Measurements from ENCODE around the gene LGALS9. TPM values are rescaled to one million over a fixed set of nuclear protein-coding genes. Genes with fewer than 3 reads are reported as not detected.

Gene LGALS9
- total RNA-seq, 2 donors from 2014 or later, result 1.6 to 2.9 TPM

DNA sequence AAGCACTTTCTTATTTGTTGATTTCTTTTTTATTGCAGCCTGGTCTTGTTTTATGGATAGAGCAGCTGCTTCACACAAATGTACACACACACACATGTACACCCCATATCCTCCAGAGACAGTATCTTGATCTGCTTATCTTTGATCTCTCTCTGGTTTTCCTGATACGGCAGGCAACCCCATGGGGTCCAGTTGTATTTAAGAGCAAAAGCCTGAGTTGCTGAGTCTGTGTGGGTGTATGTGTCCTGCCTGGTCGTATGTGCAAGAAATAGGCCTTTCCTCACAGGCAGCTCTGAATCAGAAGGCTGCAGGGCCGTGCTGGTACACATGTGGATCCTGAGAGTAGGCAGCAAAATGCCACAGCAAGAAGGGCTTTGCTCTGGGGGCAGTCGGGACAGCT, 14.6 kb upstream of the LGALS9 start:
- H3K36me3 ChIP-seq (ENCODE audit: control insufficient read depth, insufficient read depth, low read length), result peaks cover 29% of the 10 kb centered on the region
- no peak for DNase-seq
- H3K4me1 ChIP-seq (ENCODE audit: control insufficient read depth, insufficient read depth, low read length), result no peaks in the 10 kb centered on the region
- no peaks in the 10 kb centered on the region for H3K27me3 ChIP-seq (ENCODE audit: control insufficient read depth, insufficient read depth, low read length, poor library complexity, severe bottlenecking)
- H3K4me3 ChIP-seq (ENCODE audit: low read length), result no peak overlapping the region
- peaks cover 61% of the 10 kb centered on the region for H3K36me3 Mint-ChIP-seq (ENCODE audit: low read depth)
- 83 to 86% methylated on average over 3 to 4 of the region's 4 CpGs for WGBS, 2 experiments (ENCODE audit: insufficient coverage in 1 of 2, insufficient read length in 1 of 2)
- H3K9ac ChIP-seq (ENCODE audit: extremely low read depth, low read length, poor library complexity, severe bottlenecking), result no peak overlapping the region
- H3K4me1 Mint-ChIP-seq, result no peaks in the 10 kb centered on the region
- no peak overlapping the region for H3K4me3 Mint-ChIP-seq
- H3K9me3 Mint-ChIP-seq, result no peaks in the 10 kb centered on the region
- TF ChIP-seq, protein P1, sequence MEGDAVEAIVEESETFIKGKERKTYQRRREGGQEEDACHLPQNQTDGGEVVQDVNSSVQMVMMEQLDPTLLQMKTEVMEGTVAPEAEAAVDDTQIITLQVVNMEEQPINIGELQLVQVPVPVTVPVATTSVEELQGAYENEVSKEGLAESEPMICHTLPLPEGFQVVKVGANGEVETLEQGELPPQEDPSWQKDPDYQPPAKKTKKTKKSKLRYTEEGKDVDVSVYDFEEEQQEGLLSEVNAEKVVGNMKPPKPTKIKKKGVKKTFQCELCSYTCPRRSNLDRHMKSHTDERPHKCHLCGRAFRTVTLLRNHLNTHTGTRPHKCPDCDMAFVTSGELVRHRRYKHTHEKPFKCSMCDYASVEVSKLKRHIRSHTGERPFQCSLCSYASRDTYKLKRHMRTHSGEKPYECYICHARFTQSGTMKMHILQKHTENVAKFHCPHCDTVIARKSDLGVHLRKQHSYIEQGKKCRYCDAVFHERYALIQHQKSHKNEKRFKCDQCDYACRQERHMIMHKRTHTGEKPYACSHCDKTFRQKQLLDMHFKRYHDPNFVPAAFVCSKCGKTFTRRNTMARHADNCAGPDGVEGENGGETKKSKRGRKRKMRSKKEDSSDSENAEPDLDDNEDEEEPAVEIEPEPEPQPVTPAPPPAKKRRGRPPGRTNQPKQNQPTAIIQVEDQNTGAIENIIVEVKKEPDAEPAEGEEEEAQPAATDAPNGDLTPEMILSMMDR (conservative IDR thresholded peaks at IDR 0.05), result no peak
- H3K9me3 ChIP-seq (ENCODE audit: control insufficient read depth, low read length), result no peaks in the 10 kb centered on the region
- H3K27ac ChIP-seq (ENCODE audit: low read depth, low read length), result no peak overlapping the region
- no peak overlapping the region for H3K27ac Mint-ChIP-seq
- H3K27me3 Mint-ChIP-seq (ENCODE audit: insufficient read depth), result no peaks in the 10 kb centered on the region

DNA sequence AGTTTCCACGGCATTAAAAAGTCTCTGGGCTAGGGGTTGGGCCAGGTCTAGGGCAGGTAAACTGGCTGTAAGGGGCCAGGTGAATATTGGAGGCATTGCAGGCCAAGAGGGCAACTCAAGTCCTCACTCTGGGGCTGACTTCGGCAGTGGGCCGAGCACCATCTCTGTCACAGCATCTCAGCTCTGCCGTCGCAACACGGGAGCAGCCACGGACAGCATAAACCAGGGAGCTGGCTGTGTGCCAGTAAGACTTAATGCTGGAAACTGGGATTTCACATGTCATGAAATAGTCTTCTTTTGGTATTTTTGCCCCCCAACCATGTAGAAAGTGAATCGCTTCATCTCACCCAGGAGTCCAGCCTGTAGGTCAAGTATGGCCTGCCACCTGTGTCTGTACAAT, 12.6 kb upstream of the LGALS9 start:
- H3K4me3 Mint-ChIP-seq, result no peak overlapping the region
- no peaks in the 10 kb centered on the region for H3K4me1 Mint-ChIP-seq
- H3K36me3 Mint-ChIP-seq (ENCODE audit: low read depth), result peaks cover 59% of the 10 kb centered on the region
- 90 to 94% methylated on average over 7 to 8 of the region's 8 CpGs for WGBS, 2 experiments (ENCODE audit: insufficient coverage in 1 of 2, insufficient read length in 1 of 2)
- H3K9me3 ChIP-seq (ENCODE audit: control insufficient read depth, low read length), result no peaks in the 10 kb centered on the region
- H3K27ac Mint-ChIP-seq, result no peak overlapping the region
- H3K27me3 Mint-ChIP-seq (ENCODE audit: insufficient read depth), result no peaks in the 10 kb centered on the region
- H3K27ac ChIP-seq (ENCODE audit: low read depth, low read length), result no peak overlapping the region
- peaks cover 25% of the 10 kb centered on the region for H3K36me3 ChIP-seq (ENCODE audit: control insufficient read depth, insufficient read depth, low read length)
- no peak overlapping the region for H3K4me3 ChIP-seq (ENCODE audit: low read length)
- no peaks in the 10 kb centered on the region for H3K27me3 ChIP-seq (ENCODE audit: control insufficient read depth, insufficient read depth, low read length, poor library complexity, severe bottlenecking)
- H3K9ac ChIP-seq (ENCODE audit: extremely low read depth, low read length, poor library complexity, severe bottlenecking), result no peak overlapping the region
- TF ChIP-seq, protein P1 (conservative IDR thresholded peaks at IDR 0.05), result no peak
- H3K4me1 ChIP-seq (ENCODE audit: control insufficient read depth, insufficient read depth, low read length), result no peaks in the 10 kb centered on the region
- H3K9me3 Mint-ChIP-seq, result no peaks in the 10 kb centered on the region
- no peak for DNase-seq

DNA sequence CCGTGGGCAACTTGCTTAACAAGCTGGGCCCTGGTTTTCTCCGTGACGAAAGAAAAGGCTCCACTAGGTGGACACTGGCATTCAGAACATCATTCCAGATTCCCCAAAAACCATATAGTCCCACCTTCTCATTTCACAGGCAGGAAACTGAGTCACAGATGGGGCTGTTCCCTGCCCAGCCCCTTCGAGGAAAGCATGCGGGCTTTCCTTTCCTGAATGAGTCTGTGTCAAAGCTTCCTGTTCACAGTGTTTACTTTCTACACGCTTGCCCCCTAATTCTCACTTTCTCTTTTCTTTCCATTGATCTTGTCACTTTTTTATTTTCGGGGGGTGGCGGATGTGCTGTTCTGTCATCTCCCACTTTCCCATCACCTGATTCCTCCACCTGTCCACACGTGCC, 10.3 kb upstream of the LGALS9 start:
- H3K36me3 Mint-ChIP-seq (ENCODE audit: low read depth), result peaks cover 53% of the 10 kb centered on the region
- Histone ChIP-seq H3K9me3 (ENCODE audit: control insufficient read depth, low read length) (no peaks in the 10 kb centered on the region), H3K4me1 (ENCODE audit: control insufficient read depth, insufficient read depth, low read length) (no peaks in the 10 kb centered on the region), H3K4me3 (ENCODE audit: low read length) (no peak overlapping the region), H3K9ac (ENCODE audit: extremely low read depth, low read length, poor library complexity, severe bottlenecking) (no peak overlapping the region), H3K36me3 (ENCODE audit: control insufficient read depth, insufficient read depth, low read length) (peaks cover 31% of the 10 kb centered on the region), H3K27me3 (ENCODE audit: control insufficient read depth, insufficient read depth, low read length, poor library complexity, severe bottlenecking) (no peaks in the 10 kb centered on the region), H3K27ac (ENCODE audit: low read depth, low read length) (no peak overlapping the region)
- 90 to 92% methylated on average over 9 of the region's 9 CpGs for WGBS, 2 experiments (ENCODE audit: insufficient coverage in 1 of 2, insufficient read length in 1 of 2)
- no peaks in the 10 kb centered on the region for H3K9me3 Mint-ChIP-seq
- no peaks in the 10 kb centered on the region for H3K27me3 Mint-ChIP-seq (ENCODE audit: insufficient read depth)
- H3K4me3 Mint-ChIP-seq, result no peak overlapping the region
- TF ChIP-seq, protein P1 (conservative IDR thresholded peaks at IDR 0.05), result no peak
- H3K4me1 Mint-ChIP-seq, result no peaks in the 10 kb centered on the region
- no peak overlapping the region for H3K27ac Mint-ChIP-seq
- DNase-seq, result no peak

All from endodermal cell (in vitro differentiated cells).